T-helper 9 cell (primary cell): ENCODE results near the gene TTLL12.

ENCODE experiments used
- DNase-seq: peaks from one replicate; pipeline ENCODE4 v3.0.0-alpha.2; 2020

TTLL12 gene

GRCh38 chr22:43118953-43119458 is 67.9 kb downstream of the TTLL12 start:
- DNase-seq, result no peak

GRCh38 chr22:43118024-43118849 is 68.7 kb downstream of the TTLL12 start:
- no peak for DNase-seq

- DNase-seq, result no peak
Measured at GRCh38 chr22:43116932-43117331, 70.0 kb downstream of the TTLL12 start.
